Neuronal stem cell (in vitro differentiated cells): ENCODE data around the gene COX7A1.
"Not testable (repeated sequence)": the region's sequence is repeated elsewhere in the genome, so short reads cannot be mapped to it uniquely, and the experiment has no call there.

Experiments used
- DNase-seq: peaks from one replicate; pipeline ENCODE4 v3.0.0-alpha.2; 2013; ENCODE audit warnings: low spot score
- H2AFZ ChIP-seq: one replicate; pipeline ENCODE4 v1.6.1; 2013; ENCODE audit warnings: mild to moderate bottlenecking, low read length, inconsistent platforms
- H2AK5ac ChIP-seq: 2 replicates; pipeline ENCODE4 v1.6.1; 2013; ENCODE audit warnings: low read depth, mild to moderate bottlenecking, inconsistent platforms, low read length, moderate library complexity, mixed read lengths
- H2BK120ac ChIP-seq: 2 replicates; pipeline ENCODE4 v1.6.1; 2013; ENCODE audit warnings: low read depth, mild to moderate bottlenecking, inconsistent platforms, low read length, moderate library complexity, mixed read lengths
- H2BK12ac ChIP-seq: one replicate; pipeline ENCODE4 v1.6.1; 2013; ENCODE audit warnings: low read length, inconsistent platforms
- H2BK15ac ChIP-seq: 2 replicates; pipeline ENCODE4 v1.6.1; 2013; ENCODE audit warnings: mild to moderate bottlenecking, low read length, inconsistent platforms, mixed read lengths
- H2BK5ac ChIP-seq: one replicate; pipeline ENCODE4 v1.6.1; 2013; ENCODE audit warnings: inconsistent platforms, mild to moderate bottlenecking, low read length, moderate library complexity
- H3K14ac ChIP-seq: one replicate; pipeline ENCODE4 v1.6.1; 2013; ENCODE audit warnings: low read length, inconsistent platforms
- H3K18ac ChIP-seq: 2 replicates; pipeline ENCODE4 v1.6.1; 2013; ENCODE audit warnings: low read length, inconsistent platforms
- H3K23ac ChIP-seq: 2 replicates; pipeline ENCODE4 v1.6.1; 2013; ENCODE audit warnings: low read depth, mild to moderate bottlenecking, mixed read lengths, low read length, inconsistent platforms; ENCODE audit not compliant: poor library complexity
- H3K27ac ChIP-seq: replicated peaks from 3 replicates; pipeline ENCODE4 v1.5.1; 2013; ENCODE audit warnings: low read length, inconsistent platforms
- H3K27me3 ChIP-seq, 3 experiments: 2 replicates each; pipeline ENCODE4 v1.6.1; 2013; ENCODE audit warnings: low read length in 3 of 3, mild to moderate bottlenecking in 2 of 3, inconsistent platforms in 1 of 3, low read depth in 1 of 3, mixed read lengths in 1 of 3, moderate library complexity in 1 of 3; ENCODE audit not compliant: control insufficient read depth in 3 of 3, insufficient read depth in 3 of 3
- H3K36me3 ChIP-seq, 2 donors: replicated peaks in 1 of 2; 2 replicates each; pipeline ENCODE4 v1.6.1; 2013; ENCODE audit warnings: low read length in 2 of 2; ENCODE audit not compliant: control insufficient read depth in 2 of 2, insufficient read depth in 2 of 2
- H3K4ac ChIP-seq: 2 replicates; pipeline ENCODE4 v1.6.1; 2013; ENCODE audit warnings: inconsistent platforms, mild to moderate bottlenecking, low read length, moderate library complexity
- H3K4me1 ChIP-seq, 2 donors: 1 replicate in 1 of 2; 2 replicates in 1 of 2; pipeline ENCODE4 v1.6.1; 2013; ENCODE audit warnings: low read length in 2 of 2, low read depth in 1 of 2; ENCODE audit not compliant: control insufficient read depth in 2 of 2, insufficient read depth in 1 of 2
- H3K4me2 ChIP-seq: one replicate; pipeline ENCODE4 v1.6.1; 2013; ENCODE audit warnings: mild to moderate bottlenecking, low read length, inconsistent platforms; ENCODE audit not compliant: insufficient read depth, poor library complexity, severe bottlenecking
- H3K4me3 ChIP-seq, 2 donors: 2 replicates each; pipeline ENCODE4 v1.5.1; 2013; ENCODE audit warnings: low read length in 2 of 2, mild to moderate bottlenecking in 2 of 2, inconsistent platforms in 1 of 2, moderate library complexity in 1 of 2
- H3K79me1 ChIP-seq: one replicate; pipeline ENCODE4 v1.6.1; 2013; ENCODE audit warnings: low read depth, mild to moderate bottlenecking, inconsistent platforms, low read length, moderate library complexity
- H3K9ac ChIP-seq: one replicate; pipeline ENCODE4 v1.6.1; 2013; ENCODE audit warnings: mild to moderate bottlenecking, low read depth, low read length, inconsistent platforms; ENCODE audit not compliant: poor library complexity
- H3K9me3 ChIP-seq, 2 donors: replicated peaks in 1 of 2; 2 replicates each; pipeline versions ENCODE3 to v1.6.1; 2013; ENCODE audit warnings: low read length in 2 of 2, mild to moderate bottlenecking in 2 of 2, inconsistent platforms in 1 of 2, low read depth in 1 of 2, mixed read lengths in 1 of 2, moderate library complexity in 1 of 2; ENCODE audit not compliant: control insufficient read depth in 2 of 2, insufficient read depth in 1 of 2
- H4K8ac ChIP-seq: one replicate; pipeline ENCODE4 v1.6.1; 2013; ENCODE audit warnings: low read depth, mild to moderate bottlenecking, inconsistent platforms, low read length, moderate library complexity
- H4K91ac ChIP-seq: one replicate; pipeline ENCODE4 v1.6.1; 2013; ENCODE audit warnings: low read length, low read depth, mild to moderate bottlenecking, inconsistent platforms; ENCODE audit not compliant: poor library complexity
- WGBS, 2 donors: extraction: QIAGEN DNeasy Blood & Tissue Kit; methylation state at CpG; one replicate each; pipeline ENCODE4 v1.1.7; 2013; ENCODE audit warnings: missing lambda C conversion rate in 2 of 2, mixed read lengths in 1 of 2; ENCODE audit not compliant: insufficient read length in 2 of 2, insufficient replicate concordance in 1 of 2; ENCODE audit errors: extremely low coverage in 2 of 2; 5-methylcytosine and 5-hydroxymethylcytosine counted together

Gene COX7A1

DNA sequence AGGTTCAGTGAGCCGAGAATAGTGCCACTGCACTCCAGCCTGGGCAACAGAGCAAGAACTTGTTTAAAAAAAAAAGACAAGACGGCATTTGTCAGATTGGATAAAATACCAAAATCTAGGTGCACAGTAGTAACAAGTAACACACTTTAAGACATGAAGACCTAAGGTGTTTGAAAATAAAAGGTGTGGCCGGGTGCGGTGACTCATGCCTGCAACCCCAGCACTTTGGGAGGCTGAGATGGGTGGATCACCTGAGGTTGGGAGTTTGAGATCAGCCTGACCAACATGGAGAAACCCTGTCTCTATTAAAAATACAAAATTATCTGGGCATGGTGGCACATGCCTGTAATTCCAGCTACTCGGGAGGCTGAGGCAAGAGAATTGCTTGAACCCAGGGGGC is 34.5 kb upstream of the COX7A1 start:
- H3K4me3 ChIP-seq, H2AFZ ChIP-seq, H2AK5ac ChIP-seq, H3K27ac ChIP-seq, H3K4me1 ChIP-seq, H3K79me1 ChIP-seq, H2BK12ac ChIP-seq, H3K18ac ChIP-seq, DNase-seq, H4K91ac ChIP-seq, H2BK5ac ChIP-seq, H3K27me3 ChIP-seq, H3K9ac ChIP-seq, H3K4me2 ChIP-seq, H4K8ac ChIP-seq, H3K23ac ChIP-seq, H2BK15ac ChIP-seq, H2BK120ac ChIP-seq, H3K4ac ChIP-seq, H3K14ac ChIP-seq: not testable (repeated sequence)
- peaks cover 1 to 21% of the 10 kb centered on the region in 2 donors for H3K36me3 ChIP-seq
- peaks cover 2 to 13% of the 10 kb centered on the region in 2 donors for H3K9me3 ChIP-seq
- WGBS, 2 donors = no CpG with 5 or more reads among the region's 5 CpGs

- Histone ChIP-seq H3K4me2 (no peak overlapping the region), H2BK120ac (no peak overlapping the region), H3K27ac (no peak overlapping the region), H2AK5ac (no peak overlapping the region), H4K8ac (no peak overlapping the region), H3K18ac (no peak overlapping the region), H3K4me3 (no peak overlapping the region), H2BK12ac (no peak overlapping the region), H3K36me3 (peaks cover 1 to 15% of the 10 kb centered on the region in 2 donors), H3K9ac (no peak overlapping the region), H3K14ac (no peak overlapping the region), H2AFZ (no peak overlapping the region), H2BK5ac (no peak overlapping the region), H3K27me3 (no peaks in the 10 kb centered on the region), H2BK15ac (no peak overlapping the region), H3K23ac (no peak overlapping the region), H3K9me3 (peaks cover 2 to 13% of the 10 kb centered on the region in 2 donors), H3K4ac (no peak overlapping the region), H4K91ac (no peak overlapping the region), H3K4me1 (no peaks in the 10 kb centered on the region), H3K79me1 (no peaks in the 10 kb centered on the region)
- no peak for DNase-seq
- WGBS, 2 donors = no CpG with 5 or more reads among the region's 10 CpGs
Observed at GRCh38 chr19:36183245-36183628, 31.0 kb upstream of the COX7A1 start.

DNA sequence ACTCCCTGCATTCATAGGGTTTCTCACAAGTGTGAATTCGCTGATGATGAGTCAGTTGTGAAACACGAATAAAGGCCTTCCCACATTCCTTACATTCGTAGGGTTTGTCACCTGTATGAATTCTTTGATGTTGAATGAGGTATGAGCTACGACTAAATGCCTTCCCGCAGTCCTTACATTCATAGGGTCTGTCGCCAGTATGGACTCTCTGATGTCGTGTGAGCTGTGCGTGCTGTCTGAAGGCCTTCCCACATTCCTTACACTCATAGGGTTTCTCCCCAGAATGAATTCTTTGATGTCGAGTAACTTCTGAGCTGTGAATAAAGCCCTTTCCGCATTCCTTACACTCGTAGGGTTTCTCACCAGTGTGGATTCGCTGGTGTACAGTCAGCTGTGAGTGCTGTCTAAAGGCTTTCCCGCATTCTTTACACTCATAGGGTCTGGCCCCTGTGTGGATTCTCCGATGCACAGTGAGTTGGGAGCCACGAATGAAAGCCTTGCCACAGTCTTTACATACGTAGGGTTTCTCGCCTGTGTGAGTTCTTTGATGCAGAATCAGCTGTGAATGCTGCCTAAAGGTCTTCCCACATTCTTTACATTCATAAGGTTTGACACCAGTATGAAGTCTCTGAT is 30.5 kb upstream of the COX7A1 start:
- Histone ChIP-seq H3K9me3 (peaks cover 2 to 13% of the 10 kb centered on the region in 2 donors), H2AK5ac (no peak overlapping the region), H3K23ac (no peak overlapping the region), H3K79me1 (no peaks in the 10 kb centered on the region), H3K4me1 (no peaks in the 10 kb centered on the region), H3K4me3 (no peak overlapping the region), H4K8ac (no peak overlapping the region), H3K18ac (no peak overlapping the region), H2BK5ac (no peak overlapping the region), H3K27me3 (no peaks in the 10 kb centered on the region), H3K14ac (no peak overlapping the region), H3K27ac (no peak overlapping the region), H2AFZ (no peak overlapping the region), H2BK15ac (no peak overlapping the region), H2BK12ac (no peak overlapping the region), H3K36me3 (peaks cover 1 to 15% of the 10 kb centered on the region in 2 donors), H3K4me2 (no peak overlapping the region), H3K9ac (no peak overlapping the region), H3K4ac (no peak overlapping the region), H4K91ac (no peak overlapping the region), H2BK120ac (no peak overlapping the region)
- no CpG with 5 or more reads among the region's 17 CpGs for WGBS, 2 donors
- DNase-seq = no peak

- H3K23ac ChIP-seq, H3K18ac ChIP-seq, H3K4ac ChIP-seq, H2BK120ac ChIP-seq, H2BK15ac ChIP-seq, H3K79me1 ChIP-seq, H3K4me1 ChIP-seq, H3K14ac ChIP-seq, H4K8ac ChIP-seq, H2AFZ ChIP-seq, DNase-seq, H4K91ac ChIP-seq, H3K4me3 ChIP-seq, H2BK12ac ChIP-seq, H2BK5ac ChIP-seq, H3K9ac ChIP-seq, H3K4me2 ChIP-seq, H3K27ac ChIP-seq, H2AK5ac ChIP-seq, H3K27me3 ChIP-seq: not testable (repeated sequence)
- peaks cover 1 to 15% of the 10 kb centered on the region in 2 donors for H3K36me3 ChIP-seq
- WGBS, 2 donors = no CpG with 5 or more reads among the region's 2 CpGs
- peaks cover 2 to 13% of the 10 kb centered on the region in 2 donors for H3K9me3 ChIP-seq
Observed at GRCh38 chr19:36179077-36179476, 26.8 kb upstream of the COX7A1 start.
